GM12872 (cell line): Measurements from ENCODE around the gene SDCCAG8.

Source experiments
- CTCF ChIP-seq: IDR thresholded peaks from 3 replicates; pipeline ENCODE4 v1.5.1; 2011; ENCODE audit warnings: low read depth, mild to moderate bottlenecking, low read length, moderate library complexity; ENCODE audit not compliant: insufficient read depth

SDCCAG8 gene

GRCh38 chr1:243469497-243469896 is 213.7 kb downstream of the SDCCAG8 start:
- TF ChIP-seq CTCF, result no peak

- TF ChIP-seq CTCF, result no peak
These were observed 214.7 kb downstream of the SDCCAG8 start for GRCh38 chr1:243470502-243470901.

GRCh38 chr1:243471026-243471685 is 215.3 kb downstream of the SDCCAG8 start:
- no peak for TF ChIP-seq CTCF

- no peak for TF ChIP-seq CTCF
These were observed 216.2 kb downstream of the SDCCAG8 start for GRCh38 chr1:243471754-243472745.

- no peak for TF ChIP-seq CTCF
These were observed 217.6 kb downstream of the SDCCAG8 start for GRCh38 chr1:243473227-243474135.

GRCh38 chr1:243474136-243474881 is 218.5 kb downstream of the SDCCAG8 start:
- no peak for TF ChIP-seq CTCF
